Uterus (tissue), 4 donors: ENCODE measurements around the gene LBH. TPM values are rescaled to one million over a fixed set of nuclear protein-coding genes. Genes with fewer than 3 reads are reported as not detected.

ENCODE experiments used
- DNase-seq, 2 donors: peaks; one replicate each; pipeline ENCODE4 v3.0.0-alpha.2; 2019 to 2020
- H3K27ac ChIP-seq, 2 donors: fragments of 200-600 bp; sonication (generic); 1 replicate in 1 of 2; 2 replicates in 1 of 2; pipeline ENCODE4 v1.5.1; 2016 to 2018
- H3K27me3 ChIP-seq, 2 donors: fragments of 200-600 bp; sonication (generic); one replicate each; pipeline ENCODE4 v1.5.1; 2018 to 2019; ENCODE audit warnings: control low read depth in 1 of 2
- H3K36me3 ChIP-seq, 2 donors: fragments of 200-600 bp; sonication (generic); one replicate each; pipeline ENCODE4 v1.5.1; 2019; ENCODE audit warnings: control low read depth in 1 of 2
- H3K4me1 ChIP-seq, 2 donors: fragments of 200-600 bp; sonication (generic); one replicate each; pipeline ENCODE4 v1.5.1; 2018 to 2019; ENCODE audit warnings: control low read depth in 1 of 2
- H3K4me3 ChIP-seq, 2 donors: fragments of 200-600 bp; sonication (generic); 1 replicate in 1 of 2; 2 replicates in 1 of 2; pipeline ENCODE4 v1.5.1; 2018 to 2019; ENCODE audit warnings: mild to moderate bottlenecking in 1 of 2
- H3K9me3 ChIP-seq, 2 donors: fragments of 200-600 bp; sonication (generic); one replicate each; pipeline ENCODE4 v1.5.1; 2019; ENCODE audit warnings: control low read depth in 1 of 2
- CTCF ChIP-seq, 4 experiments: fragments of 200-600 bp in 2 of 4; fragments of 450-650 bp in 2 of 4; sonication (generic) in 2 of 4; IDR thresholded peaks; one replicate each; pipeline ENCODE4 v1.5.1; 2016 to 2019; ENCODE audit warnings: antibody characterized with exemption in 4 of 4, mild to moderate bottlenecking in 2 of 4, moderate library complexity in 1 of 4
- POLR2A ChIP-seq, 2 donors: fragments of 450-650 bp; IDR thresholded peaks; one replicate each; pipeline ENCODE4 v1.6.1; 2016; ENCODE audit warnings: antibody characterized with exemption in 2 of 2, mild to moderate bottlenecking in 1 of 2, moderate library complexity in 1 of 2
- intact Hi-C: fragments of 100-400 bp; cut with DNase I; formaldehyde crosslinking; loops from one replicate; pipeline ENCODE4 v1.15.1; 2023; ENCODE audit warnings: low total_unique reads
- total RNA-seq, 4 donors: library from RNA; depleted of rRNA in 3 of 4; stranded (reverse); fragments of >200 nt in 3 of 4; gene quantifications; one replicate each; pipeline versions ENCODE4 v1.1.0 to v1.2.4, GENCODE V29; 2014 to 2023
- donor health status: DM: yes; HTN: yes; CAD: no.

LBH gene
- total RNA-seq, 4 donors from 2014 or later, result 30.7 to 94.3 (median 64.5) TPM

- Histone ChIP-seq H3K4me1 (peaks cover 6 to 18% of the 10 kb centered on the region in 2 donors), H3K27me3 (no peaks in the 10 kb centered on the region), H3K4me3 (peak overlapping the region; percentile 68 to 87), H3K9me3 (no peaks in the 10 kb centered on the region), H3K36me3 (no peaks in the 10 kb centered on the region), H3K27ac (peak overlapping the region; percentile 70 to 85)
- peak; percentile 60 to 65 for DNase-seq
- no peak for TF ChIP-seq CTCF (IDR thresholded peaks at IDR 0.05)
- TF ChIP-seq POLR2A (IDR thresholded peaks at IDR 0.05), result no peak
- intact Hi-C loops, result no loop called here
These were observed 3.0 kb downstream of the LBH start for GRCh38 chr2:30234180-30234971.

- Histone ChIP-seq H3K4me1 (peaks cover 2 to 24% of the 10 kb centered on the region in 2 donors), H3K36me3 (no peaks in the 10 kb centered on the region), H3K9me3 (no peaks in the 10 kb centered on the region), H3K27ac (peak overlapping the region; percentile 70 to 85), H3K27me3 (no peaks in the 10 kb centered on the region), H3K4me3 (no peak overlapping the region)
- DNase-seq, result no peak
- no peak for TF ChIP-seq POLR2A (IDR thresholded peaks at IDR 0.05)
- no peak for TF ChIP-seq CTCF (IDR thresholded peaks at IDR 0.05)
- intact Hi-C loops, result no loop called here
These were observed 3.8 kb downstream of the LBH start for GRCh38 chr2:30235008-30235655.

DNA sequence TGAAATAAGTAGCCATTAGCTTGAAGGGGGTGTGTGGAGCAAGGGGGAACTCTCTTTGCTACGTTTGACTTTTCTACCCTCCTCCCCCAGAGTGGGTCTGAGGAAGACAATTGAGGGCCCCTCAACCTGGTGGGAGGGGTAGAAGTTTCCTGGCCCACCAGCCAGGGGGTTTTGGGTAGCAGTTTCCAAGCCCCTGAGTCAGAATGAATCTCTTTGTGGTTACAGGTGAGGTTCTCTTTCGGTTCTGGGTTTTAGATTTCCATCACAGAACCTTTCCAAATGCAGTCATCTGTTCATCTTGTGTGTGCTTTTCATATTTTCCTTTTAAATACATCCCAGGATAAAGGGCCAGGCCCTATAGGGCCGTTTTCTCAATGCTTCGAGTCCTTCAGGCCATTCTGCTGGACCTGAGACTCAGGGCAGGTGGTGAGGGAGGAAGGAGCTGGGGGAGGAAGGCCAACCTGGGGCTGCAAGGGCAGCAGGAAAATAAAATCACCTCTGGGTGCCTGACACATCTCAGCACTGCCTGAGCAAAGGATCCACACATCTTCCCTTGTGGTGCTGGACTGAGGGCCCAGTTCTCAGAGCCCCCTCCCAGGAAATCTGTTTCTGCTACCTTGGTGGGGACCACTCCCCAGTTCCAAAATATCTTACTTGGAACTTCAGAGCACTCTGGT is 4.7 kb downstream of the LBH start:
- no peak for DNase-seq
- Histone ChIP-seq H3K4me3 (no peak overlapping the region), H3K36me3 (no peaks in the 10 kb centered on the region), H3K4me1 (peaks cover 0 to 27% of the 10 kb centered on the region in 2 donors), H3K27me3 (no peaks in the 10 kb centered on the region), H3K27ac (peak overlapping the region; percentile 70 to 85), H3K9me3 (no peaks in the 10 kb centered on the region)
- TF ChIP-seq POLR2A (IDR thresholded peaks at IDR 0.05) (no peak), CTCF (IDR thresholded peaks at IDR 0.05) (no peak)
- intact Hi-C loops, result no loop called here

DNA sequence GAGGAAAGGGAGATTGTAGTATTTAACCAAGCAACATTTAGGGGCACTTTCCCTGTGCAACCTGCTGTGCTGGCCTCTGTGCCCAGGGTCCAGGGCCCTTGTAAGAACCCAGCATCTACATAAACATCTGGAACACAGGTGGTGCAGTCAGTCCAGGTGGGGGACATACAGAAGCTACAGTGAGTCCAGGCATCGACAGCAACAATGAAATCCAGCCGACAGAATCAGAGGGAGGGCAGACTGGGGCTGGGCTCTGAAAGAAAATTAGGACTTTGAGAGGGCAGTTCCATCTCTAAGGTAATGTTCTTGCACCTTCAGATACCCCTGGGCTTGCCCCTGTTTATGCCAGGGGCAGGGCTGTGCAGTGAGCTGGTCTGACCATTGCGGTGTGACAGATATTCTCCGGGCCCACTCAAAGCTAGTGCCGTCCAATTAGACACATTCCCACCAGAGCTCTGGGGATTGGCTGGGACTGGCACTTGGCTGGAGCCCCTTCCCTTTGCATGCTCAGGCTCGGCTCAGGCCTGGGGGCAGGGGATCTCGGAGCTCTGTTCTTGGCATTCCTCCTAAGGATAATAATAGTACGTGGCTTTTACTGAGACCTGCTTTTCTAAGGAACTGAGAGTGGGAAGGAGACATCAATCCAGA is 5.4 kb downstream of the LBH start:
- no peak overlapping the region for H3K4me3 ChIP-seq
- no peak for DNase-seq
- no peaks in the 10 kb centered on the region for H3K27me3 ChIP-seq
- H3K9me3 ChIP-seq, result no peaks in the 10 kb centered on the region
- H3K36me3 ChIP-seq, result no peaks in the 10 kb centered on the region
- H3K27ac ChIP-seq, result peak overlapping the region; percentile 70 to 85
- H3K4me1 ChIP-seq, result peaks cover 0 to 27% of the 10 kb centered on the region in 2 donors
- intact Hi-C loops, result no loop called here
- TF ChIP-seq POLR2A (IDR thresholded peaks at IDR 0.05) (no peak), CTCF (IDR thresholded peaks at IDR 0.05) (no peak)
